GM19463 (cell line): ENCODE results near the gene DPCD.

Experiments used
- ATAC-seq: cut with Tn5 transposase; IDR thresholded peaks from one replicate; pipeline ENCODE4 v1.9.1; 2021; ENCODE audit warnings: mild to moderate bottlenecking, moderate library complexity; ENCODE audit not compliant: unreplicated experiment

DPCD gene

DNA sequence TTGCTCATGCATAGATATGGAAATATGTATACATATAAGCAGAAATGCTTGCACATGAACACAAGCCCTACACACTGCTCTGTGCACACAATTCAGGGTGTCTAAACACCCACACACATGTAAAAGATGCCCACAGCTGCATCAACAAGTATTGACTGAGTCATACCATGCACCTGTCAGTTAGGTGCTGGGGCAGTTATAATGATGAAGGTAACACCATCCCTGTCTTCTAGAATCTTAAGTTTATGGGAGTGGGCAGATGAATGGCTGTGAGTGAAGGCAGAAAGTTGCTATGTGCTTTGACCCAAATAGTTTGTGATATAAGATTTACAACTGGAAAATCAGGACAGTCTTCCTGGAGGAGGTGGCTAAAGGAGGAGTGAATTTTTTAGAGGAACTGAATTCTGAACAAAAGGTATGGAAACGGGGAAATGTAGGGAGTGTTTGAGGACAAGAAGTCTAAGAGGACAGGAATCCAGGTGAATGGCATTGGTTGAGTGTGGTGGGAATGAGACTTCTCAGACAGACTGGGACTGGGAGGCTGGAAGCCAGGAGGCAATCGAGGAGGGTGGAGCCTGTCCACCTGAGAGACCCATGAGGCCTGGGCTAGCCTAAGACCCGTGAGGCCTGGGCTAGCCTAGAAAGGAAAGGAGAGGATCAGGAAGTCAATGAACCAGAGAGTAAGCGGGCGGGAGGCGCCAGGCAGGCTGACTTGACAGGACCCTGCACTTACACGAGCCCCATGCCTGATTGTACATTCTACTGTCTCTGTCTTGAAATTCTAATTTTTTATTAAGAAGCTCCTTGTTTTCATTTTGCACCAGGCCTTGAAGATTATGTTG lies 20.7 kb upstream of the DPCD start:
- ATAC-seq = no peak

DNA sequence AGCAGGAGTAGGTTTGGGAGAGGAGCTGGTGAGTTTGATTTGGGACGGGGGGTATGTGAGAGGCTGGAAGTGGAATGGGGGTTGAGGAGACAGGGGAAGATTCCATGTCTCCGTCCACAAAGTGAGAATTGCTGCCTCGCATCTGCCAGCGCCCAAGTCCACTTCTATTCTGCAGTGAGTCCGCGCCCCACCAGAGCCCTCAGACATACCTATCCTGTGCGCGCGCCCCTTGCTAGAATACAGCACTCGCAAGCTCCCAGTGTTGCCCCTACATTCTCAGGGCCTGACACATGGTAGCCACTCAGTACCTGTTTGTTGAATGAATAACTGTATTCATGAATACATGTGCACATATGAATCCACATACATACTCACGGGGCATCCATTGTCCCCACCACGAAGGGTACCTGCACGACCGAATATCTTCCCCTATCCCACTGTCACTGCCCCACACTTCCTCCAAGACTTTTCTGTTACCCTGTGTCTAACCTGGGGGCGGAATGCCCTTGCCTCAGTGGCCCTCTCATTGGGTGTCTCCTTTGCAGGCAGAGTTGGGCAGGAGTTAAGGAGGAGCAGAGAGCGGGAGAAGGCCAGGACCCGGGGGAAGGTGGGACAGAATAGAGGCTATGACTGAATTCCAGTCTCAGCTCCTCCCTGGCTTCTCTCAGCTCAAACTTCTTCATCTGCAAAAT lies 19.9 kb upstream of the DPCD start:
- ATAC-seq = no peak

DNA sequence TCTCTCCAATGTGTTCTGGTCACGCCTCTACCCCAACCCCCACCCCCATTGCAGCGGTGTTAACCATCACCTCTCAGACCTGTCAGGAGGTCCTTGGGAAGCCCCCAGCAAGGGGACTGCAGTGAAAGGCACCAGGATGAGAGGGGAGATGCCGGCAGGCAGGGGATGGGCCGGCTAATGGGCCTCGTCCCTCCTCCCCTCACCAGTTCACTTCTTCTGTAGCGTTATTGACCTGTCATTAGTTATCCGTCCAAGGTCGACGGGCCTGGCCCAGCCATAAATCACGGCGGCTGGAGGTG lies 18.8 kb upstream of the DPCD start:
- no peak for ATAC-seq

DNA sequence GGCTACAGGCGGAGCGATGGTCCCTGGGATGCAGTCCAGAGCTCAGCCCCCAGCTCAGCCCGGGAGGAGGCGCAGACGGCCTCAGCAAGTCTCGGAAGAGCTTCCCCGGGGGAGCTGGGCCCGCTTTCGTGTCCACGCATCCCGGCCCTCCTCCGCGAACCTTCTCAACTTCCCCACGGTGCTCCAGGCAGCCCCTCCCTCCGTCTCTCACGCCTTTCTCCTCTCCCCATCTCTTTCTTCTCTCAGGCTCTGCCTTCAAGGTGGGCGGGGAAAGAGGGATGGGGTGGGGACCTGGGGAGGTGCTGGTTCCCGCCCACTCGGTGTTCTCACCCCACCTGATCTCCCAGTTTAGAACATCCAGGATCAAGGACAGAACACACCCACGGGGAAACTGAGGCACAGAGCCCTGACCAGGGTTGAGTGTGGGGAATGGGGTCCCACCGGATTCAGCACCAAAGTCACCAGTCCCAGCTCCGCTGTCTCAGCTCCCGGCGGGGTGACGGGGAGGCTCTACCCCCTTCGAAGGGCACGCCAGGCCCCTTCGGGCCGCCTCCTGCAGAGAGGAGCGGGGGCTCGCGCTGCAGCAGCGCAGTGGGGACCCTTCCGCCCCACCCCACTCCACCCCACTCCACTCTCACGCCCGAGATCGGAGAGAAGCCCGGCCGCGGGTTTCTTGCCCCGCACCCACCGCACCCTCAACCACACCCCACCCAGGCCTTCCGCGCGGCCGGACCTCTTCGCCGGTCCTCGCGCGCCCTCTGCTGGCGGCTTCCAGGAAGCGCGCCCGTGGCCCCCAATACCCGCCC lies 18.3 kb upstream of the DPCD start:
- ATAC-seq = peak; percentile 67

DNA sequence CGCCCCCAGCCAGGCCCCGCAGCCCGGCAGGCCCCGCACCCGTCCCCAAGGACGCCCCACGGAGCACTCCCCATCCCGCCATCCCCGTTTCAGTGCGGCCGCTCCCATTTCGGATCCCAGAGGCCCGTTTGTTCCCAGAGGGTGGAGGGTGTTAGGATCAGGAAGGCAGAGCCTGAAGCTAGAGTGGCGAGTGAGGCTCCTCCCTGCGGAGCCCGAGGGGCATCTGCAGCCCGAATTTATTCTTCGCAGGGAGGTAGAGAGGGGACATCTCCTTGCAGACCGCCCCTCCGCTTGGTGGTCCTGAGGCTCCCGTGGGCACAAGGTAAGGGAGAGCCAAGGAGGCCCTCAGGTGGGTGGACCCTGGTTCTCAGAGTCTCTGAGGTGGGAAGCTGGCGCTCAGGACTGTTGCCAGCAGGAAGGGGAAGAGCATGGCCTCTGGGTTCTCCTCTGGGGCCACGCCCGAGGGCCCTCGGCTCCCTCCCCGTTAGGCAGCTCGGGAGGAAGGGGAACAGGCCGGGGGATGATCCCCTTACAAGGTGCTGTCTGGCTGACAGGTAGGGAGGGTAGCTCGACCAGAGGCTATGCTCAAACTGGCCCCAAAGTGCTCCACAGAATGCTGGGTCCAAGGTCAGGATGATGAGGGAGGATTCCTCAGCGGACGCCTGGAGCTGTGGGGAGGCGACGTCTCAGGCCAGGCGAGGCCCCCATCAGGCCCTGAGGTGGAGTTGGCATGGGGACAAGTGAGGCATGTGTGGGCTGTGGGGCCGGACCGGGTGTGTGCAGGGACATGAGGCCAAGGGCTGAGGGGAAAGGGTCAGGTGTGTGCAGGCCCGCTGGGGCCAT lies 17.5 kb upstream of the DPCD start:
- ATAC-seq = peak; percentile 2

DNA sequence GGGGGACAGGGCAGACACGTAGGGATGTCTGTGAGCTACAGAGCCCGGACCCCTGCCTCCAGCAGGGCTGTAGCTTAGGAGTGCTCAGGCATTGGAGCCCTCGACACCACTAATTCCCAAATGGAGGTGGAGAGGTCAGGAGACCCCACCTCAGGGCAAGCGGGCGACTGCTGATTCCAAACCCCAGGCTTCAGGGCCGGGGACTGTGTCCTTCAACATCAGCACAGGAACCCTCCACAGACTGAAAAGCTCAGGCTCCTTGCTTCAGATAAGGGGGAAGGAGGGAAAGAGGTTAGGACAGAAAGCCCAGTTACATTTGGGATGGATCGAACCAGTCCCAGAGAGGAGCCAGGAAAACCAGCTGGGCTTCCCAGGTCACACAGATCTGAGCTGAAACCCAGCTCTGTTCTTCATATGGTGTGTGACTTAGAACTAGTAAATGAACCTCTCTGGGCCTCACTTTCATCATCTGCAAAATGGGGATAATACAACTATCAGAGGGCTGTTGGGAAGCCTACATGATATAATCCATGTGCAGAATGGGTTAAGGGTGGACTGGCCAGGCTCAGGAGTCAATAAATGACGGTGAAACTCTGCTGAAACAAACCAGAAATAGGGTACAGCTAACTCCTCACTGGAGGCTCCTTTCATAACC lies 16.7 kb upstream of the DPCD start:
- ATAC-seq = no peak

DNA sequence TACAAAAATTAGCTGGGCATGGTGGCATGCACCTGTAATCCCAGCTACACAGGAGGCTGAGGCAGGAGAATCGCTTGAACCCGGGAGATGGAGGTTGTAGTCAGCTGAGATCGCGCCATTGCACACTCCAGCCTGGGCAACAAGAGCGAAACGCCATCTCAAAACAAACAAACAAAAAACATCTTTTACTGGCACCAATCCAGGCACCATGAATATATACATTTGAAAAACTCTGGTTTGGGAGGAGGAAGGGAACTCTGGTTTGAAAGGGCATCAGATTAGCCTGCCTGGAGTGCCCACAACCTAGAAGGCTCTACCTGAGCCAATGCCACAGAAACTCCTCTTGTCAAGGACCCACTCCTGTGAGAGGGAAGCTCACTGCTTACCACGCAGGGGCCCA lies 16.0 kb upstream of the DPCD start:
- ATAC-seq = no peak

DNA sequence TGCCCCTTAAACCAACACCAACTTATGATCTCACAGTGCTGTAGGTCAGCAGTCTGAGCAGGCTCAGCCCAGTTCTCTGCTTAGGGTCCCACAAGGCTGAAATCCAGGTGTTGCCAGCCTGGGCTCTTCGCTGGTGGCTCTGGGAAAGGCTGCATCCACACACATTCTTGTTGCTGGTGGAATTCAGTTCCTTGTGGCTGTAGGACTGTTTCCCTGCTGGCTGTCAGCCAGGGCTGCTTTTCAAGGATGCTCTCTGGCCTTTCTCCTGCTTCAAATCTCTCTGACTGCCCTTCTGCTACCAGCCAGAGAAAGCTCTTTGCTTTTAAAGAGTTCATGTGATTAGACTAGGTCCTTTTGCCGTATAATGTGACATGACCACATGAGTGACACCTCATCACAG lies 15.3 kb upstream of the DPCD start:
- no peak for ATAC-seq

DNA sequence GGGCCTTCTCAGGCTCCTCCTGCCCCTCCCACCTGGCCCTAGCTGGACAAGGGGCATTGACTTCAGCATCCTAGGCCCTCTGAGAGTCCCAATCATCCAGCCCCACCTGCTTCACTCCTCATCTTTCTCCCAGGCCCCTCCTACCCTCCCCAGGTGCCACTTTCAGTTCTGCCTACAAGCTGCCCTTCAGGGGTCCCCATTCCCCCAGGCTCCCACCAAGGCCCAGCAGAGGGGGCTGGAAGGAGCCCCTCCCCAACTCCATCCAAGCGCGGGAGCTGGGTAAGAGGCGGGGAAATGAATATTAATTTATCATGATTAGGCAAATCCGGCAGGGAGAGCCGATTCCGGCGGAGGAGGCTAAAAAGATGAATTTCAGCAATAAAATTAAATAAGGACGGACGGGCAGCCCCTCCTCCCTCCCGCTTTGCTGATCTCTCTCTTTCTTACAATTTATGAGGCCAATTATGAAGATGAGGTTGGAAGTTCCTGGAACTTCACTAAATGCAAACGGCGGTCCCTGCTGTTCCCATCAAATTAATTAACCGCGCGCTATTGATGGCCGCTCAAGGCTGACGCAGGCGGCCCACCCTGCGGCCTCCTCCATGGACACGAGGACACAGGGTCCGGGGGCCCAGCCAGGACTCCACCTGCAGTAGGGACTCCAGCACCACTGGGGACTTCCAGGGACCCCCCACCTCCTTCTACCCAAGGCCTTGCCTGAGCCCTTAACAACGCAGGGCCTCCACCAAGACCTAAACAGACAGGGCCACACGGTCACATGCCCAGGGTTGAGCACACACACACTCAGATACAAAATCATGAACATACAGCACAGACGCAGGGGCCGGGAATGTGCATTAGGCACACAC lies 14.0 kb upstream of the DPCD start:
- no peak for ATAC-seq

DNA sequence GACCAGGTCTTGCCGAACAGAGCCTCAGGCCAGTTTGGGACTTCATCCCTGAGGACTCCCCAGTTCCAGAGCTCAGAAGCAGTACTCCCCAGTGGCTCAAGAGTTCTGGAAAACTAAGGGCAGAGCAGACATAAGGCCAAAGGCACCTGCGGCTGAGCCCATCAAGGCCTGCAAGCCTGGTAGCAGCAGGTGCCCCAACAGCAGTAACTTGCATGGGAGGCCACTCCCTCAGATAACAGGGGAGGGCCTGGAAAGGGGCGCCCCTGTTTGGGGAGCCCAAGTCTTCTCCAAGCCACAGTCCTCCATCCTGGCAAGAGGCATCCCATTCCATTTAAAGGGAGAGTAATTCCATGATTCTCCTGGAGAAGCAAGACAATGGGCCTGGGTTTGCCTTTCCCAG lies 13.0 kb upstream of the DPCD start:
- ATAC-seq = no peak

DNA sequence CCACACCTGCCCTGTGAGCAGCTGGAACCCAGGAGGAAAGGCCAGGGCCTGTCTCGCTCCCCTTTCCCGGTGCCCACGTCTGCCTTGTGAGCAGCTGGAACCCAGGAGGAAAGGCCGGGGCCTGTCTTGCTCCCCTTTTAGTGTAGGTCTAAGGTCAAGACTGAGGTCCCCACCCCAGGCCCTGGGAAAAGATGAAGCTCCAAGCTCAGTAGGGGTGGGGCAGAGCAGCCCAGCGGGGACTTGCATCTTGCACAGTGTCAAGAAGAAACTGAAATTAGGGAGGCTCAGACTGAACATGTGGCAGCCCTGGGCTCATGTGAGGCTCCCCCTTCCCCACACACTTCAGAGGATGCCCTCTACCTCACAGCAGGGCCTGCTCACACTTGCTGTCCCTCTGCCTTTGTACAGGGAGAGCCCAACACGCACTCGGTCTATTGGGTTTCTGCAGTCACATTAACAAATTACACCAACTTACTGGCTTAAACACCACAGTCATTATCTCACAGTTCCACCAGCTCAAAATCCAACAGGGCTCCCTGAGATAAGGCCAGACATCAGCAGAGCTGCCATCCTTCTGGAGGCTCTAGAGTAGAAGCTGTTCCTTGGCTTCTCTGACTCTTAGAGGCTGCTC lies 12.4 kb upstream of the DPCD start:
- ATAC-seq = no peak

DNA sequence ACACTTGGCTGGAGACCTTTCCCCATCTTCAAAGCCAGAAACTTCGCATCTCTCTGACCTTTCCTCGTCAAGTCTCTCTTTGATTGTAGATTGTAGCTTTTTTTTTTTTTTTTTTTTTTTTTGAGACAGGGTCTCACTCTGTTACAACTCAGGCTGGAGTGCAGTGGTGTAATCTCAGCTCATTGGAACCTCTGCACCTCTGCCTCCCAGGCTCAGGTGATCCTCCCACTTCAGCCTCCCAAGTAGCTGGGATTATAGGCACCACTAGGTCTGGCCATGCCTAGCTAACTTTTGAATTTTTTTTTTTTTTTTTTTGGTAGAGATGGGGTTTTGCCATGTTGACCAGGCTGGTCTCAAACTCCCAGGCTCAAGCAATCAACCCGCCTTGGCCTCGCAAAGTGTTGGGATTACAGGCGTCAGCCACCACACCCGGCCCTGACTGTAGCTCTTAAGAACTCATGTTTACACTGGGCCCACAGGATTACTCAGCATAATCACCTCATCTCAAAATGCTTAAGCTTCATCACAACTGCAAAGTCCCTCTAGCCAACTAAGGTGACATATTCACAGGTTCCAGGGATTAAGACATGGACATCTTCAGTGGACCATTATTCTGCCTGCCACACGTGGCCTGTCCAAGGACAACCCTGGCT lies 11.8 kb upstream of the DPCD start:
- ATAC-seq = no peak

DNA sequence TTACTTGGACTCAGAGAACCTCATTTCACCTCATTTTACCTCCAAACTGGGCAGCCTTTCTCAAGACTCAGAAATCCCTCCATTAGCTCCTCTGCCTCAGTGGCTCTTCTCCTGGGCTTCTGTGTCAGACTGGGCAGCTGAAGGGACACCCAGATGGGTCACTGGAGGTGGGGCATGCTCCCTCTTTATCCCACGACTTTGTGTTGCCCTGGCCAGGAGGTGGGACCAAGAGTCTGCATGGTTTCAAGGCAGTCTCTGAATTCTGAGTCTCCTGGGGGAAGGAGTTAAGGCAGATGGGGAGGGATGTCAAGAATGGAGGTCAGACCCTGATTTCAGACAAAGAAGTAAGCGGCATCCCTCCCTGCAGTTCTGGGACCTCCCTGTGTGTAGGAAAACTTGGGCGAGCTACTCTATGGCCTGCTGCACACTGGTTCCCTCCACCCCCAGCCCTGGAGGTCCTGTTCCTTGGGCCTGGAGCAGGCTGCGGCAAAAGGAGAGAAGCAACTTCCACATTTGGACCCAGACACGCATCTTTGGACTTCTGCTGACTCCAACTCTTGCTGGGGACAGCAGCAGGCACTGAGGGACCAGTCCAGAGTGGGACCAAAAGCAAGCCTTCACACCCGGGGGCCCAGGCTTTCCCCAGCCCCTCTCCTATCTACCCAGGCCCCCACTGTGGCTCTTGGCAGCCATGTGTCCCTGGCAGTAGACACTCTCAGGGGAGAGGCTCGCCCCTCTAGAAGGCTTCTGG lies 10.8 kb upstream of the DPCD start:
- ATAC-seq = no peak

DNA sequence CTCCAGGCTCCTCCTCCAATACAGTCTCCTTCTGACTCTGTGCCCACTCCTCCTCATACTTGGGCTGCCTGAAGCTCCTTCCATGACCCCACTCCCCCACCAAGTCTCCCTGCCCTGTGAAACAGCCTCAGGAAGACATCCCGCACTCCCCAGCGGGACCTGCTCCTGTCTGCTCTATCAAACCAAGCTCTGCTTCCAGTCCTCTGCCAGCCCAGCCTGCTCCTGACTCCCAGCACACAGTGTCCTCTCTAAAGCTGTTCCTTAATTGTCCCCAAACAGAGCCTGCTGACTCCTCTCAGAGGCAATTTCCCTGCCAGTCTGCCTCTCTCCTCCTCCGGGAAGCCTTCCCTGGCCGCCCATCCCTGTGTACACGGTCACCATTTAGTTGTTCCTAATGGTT lies 9.9 kb upstream of the DPCD start:
- no peak for ATAC-seq

DNA sequence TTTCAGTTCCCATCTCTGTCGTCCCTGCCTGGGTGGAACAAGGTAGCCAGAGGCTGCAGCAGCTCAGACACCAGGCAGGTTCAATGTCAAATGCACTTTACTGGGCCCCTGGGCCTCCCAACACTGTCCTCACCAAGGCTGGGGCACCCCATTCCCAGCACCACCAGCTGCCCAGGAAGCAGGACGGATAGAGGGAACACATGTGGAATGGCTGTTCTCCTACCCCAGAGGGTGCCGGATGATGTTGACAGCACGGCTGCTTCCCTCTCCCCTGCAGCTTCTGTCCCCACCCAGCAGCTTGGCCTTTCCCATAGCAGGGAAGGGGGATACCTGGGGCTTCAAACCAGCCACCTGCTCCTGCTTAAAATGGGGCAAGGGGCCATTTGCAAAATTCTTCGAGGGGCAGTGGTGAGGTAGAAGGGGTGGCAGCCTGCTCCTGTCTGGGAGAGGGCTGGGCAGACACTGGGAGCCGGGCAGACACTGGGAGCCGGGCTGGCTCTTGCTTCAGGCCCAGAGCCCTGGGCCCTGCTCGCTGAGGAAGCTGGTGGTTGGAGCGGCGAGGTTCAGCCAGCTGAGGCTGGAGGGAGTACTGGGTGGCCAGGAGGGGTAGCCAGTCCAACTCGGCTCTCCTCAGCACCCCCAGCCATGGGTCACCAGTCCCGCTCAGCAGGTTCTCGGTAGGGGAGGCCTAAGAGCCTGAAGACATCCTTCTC lies 9.2 kb upstream of the DPCD start:
- ATAC-seq = no peak

DNA sequence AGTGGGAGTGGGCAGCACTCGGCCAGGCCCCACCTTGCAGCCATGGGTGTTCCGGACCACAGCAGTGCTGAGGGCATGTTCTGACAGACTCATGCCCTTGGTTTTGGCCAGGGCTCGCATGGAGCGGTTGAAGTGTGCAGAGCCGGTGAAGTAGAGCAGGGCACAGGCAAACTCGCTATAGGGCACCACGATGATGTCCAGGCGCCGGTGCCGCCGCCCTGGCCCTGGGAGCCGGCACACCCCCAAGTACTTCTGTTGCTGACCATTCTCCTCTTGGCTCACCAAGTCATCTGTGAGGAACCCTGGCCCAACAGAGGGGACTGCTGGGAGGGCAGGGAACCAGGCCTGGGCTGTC lies 8.6 kb upstream of the DPCD start:
- no peak for ATAC-seq
